Measurements from ENCODE around the gene BCL2.

Gene BCL2

GRCh38 chr18:63286926-63287325, 32.6 kb downstream of the BCL2 start:
- no peak for DNase-seq (ENCODE audit: low read depth, low spot score)

- DNase-seq (ENCODE audit: low read depth, low spot score): no peak
Observed at GRCh38 chr18:63284827-63285733, 34.5 kb downstream of the BCL2 start.

- no peak for DNase-seq (ENCODE audit: low read depth, low spot score)
Observed at GRCh38 chr18:63284173-63284799, 35.3 kb downstream of the BCL2 start.

GRCh38 chr18:63283305-63284094, 36.1 kb downstream of the BCL2 start:
- no peak for DNase-seq (ENCODE audit: low read depth, low spot score)

GRCh38 chr18:63282793-63283192, 36.8 kb downstream of the BCL2 start:
- DNase-seq (ENCODE audit: low read depth, low spot score): no peak

- DNase-seq (ENCODE audit: low read depth, low spot score): no peak
Observed at GRCh38 chr18:63273222-63273927, 46.2 kb downstream of the BCL2 start.

GRCh38 chr18:63272638-63273037, 46.9 kb downstream of the BCL2 start:
- DNase-seq (ENCODE audit: low read depth, low spot score): no peak

- no peak for DNase-seq (ENCODE audit: low read depth, low spot score)
Observed at GRCh38 chr18:63271881-63272299, 47.7 kb downstream of the BCL2 start.

GRCh38 chr18:63271148-63271547, 48.4 kb downstream of the BCL2 start:
- DNase-seq (ENCODE audit: low read depth, low spot score): no peak

GRCh38 chr18:63267975-63268721, 51.4 kb downstream of the BCL2 start:
- DNase-seq (ENCODE audit: low read depth, low spot score): no peak

GRCh38 chr18:63266888-63267790, 52.4 kb downstream of the BCL2 start:
- DNase-seq (ENCODE audit: low read depth, low spot score): no peak

- no peak for DNase-seq (ENCODE audit: low read depth, low spot score)
Observed at GRCh38 chr18:63265326-63265725, 54.2 kb downstream of the BCL2 start.

GRCh38 chr18:63264871-63265270, 54.7 kb downstream of the BCL2 start:
- no peak for DNase-seq (ENCODE audit: low read depth, low spot score)

GRCh38 chr18:63263444-63263843, 56.1 kb downstream of the BCL2 start:
- no peak for DNase-seq (ENCODE audit: low read depth, low spot score)

- no peak for DNase-seq (ENCODE audit: low read depth, low spot score)
Observed at GRCh38 chr18:63262369-63263335, 56.9 kb downstream of the BCL2 start.

- no peak for DNase-seq (ENCODE audit: low read depth, low spot score)
Observed at GRCh38 chr18:63261029-63261428, 58.5 kb downstream of the BCL2 start.

- no peak for DNase-seq (ENCODE audit: low read depth, low spot score)
Observed at GRCh38 chr18:63260380-63260754, 59.2 kb downstream of the BCL2 start.

GRCh38 chr18:63259567-63260379, 59.8 kb downstream of the BCL2 start:
- no peak for DNase-seq (ENCODE audit: low read depth, low spot score)

Data from iPS DF 19.7 (cell line).